GM21825 (cell line): Measurements from ENCODE around the gene AUTS2.
"Not testable (repeated sequence)": the region's sequence is repeated elsewhere in the genome, so short reads cannot be mapped to it uniquely, and the experiment has no call there.

Source experiments
- ATAC-seq: cut with Tn5 transposase; IDR thresholded peaks from one replicate; pipeline ENCODE4 v1.9.1; 2021; ENCODE audit warnings: mild to moderate bottlenecking, moderate library complexity; ENCODE audit not compliant: unreplicated experiment

The AUTS2 gene

DNA sequence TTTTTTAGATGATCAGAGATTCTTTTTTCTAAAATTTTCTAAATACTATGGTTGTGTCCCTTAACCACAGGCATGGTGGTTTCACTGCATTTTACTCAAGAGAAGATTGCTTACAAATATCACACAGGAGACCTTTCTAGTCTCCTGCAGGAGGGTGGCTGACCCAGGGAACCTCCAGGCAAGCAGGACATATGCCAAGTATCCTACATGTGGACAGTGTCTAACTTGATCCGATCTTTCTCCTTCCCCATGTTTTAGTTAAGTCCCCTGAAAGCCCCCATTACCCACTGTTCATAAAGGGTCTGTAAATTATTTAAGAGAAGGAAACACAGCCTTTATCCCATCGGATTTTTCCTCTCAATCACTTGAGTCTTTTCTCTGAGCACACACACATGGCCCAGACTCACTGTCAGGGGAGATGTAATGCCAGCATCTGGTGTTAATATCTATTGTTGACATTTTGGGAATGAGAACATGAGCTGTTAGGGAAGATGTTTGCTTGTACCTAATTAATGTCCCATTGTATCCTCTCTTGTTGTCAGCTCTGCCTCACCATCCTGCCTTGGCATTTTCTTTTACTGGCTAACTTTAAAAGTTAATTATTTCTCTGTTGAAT, 755.2 kb downstream of the AUTS2 start:
- no peak for ATAC-seq

DNA sequence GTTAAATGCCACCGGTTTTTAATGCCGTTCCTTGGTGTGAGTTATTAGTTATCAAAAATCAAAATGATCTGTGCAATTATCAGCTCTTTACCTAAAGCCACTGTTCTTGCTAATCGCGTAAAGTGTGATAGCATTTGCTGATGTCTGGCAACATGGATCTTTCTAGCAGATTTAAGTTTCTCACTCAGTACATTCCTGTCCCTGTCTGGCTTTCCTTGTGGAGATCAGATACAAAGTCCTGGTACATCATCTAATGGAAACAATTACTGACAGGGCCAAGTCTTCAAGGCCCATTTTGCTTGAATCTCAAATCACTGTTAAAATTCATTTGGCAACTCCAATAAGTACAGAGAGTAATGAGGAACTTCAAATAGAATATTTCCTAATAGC, 755.7 kb downstream of the AUTS2 start:
- ATAC-seq, result no peak

DNA sequence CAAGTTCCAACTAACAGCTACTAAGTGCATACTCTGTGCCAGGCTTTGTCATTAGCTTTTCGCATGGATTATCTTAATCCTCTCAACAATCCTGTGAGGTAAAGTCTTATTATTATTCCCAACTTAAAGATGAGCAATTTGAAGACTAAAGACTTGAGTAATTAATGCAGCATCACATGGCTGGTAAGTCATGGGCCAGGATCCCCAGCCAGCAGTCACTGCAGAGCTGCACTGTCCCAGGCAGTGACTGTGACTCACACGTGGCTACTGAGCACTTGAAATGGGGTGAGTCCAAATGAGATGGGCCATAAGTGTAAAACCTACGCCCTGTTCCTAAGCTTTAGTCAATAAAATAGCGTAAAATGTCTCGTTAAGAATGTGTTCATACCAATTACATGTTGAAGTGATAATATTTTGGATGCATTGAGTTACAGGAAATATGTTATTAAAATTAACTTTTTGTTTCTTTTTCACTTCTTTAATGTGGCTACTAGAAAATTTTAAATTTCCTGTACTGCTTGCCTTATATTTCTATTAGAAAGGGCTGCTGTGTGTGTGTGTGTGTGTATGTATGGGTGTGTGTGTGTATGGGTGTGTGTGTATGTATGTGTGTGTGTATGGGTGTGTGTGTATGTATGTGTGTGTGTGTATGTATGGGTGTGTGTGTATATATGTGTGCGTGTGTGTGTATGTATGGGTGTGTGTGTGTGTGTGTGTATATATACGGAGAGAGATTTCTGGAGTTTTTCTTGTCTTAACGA, 756.3 kb downstream of the AUTS2 start:
- no peak for ATAC-seq

DNA sequence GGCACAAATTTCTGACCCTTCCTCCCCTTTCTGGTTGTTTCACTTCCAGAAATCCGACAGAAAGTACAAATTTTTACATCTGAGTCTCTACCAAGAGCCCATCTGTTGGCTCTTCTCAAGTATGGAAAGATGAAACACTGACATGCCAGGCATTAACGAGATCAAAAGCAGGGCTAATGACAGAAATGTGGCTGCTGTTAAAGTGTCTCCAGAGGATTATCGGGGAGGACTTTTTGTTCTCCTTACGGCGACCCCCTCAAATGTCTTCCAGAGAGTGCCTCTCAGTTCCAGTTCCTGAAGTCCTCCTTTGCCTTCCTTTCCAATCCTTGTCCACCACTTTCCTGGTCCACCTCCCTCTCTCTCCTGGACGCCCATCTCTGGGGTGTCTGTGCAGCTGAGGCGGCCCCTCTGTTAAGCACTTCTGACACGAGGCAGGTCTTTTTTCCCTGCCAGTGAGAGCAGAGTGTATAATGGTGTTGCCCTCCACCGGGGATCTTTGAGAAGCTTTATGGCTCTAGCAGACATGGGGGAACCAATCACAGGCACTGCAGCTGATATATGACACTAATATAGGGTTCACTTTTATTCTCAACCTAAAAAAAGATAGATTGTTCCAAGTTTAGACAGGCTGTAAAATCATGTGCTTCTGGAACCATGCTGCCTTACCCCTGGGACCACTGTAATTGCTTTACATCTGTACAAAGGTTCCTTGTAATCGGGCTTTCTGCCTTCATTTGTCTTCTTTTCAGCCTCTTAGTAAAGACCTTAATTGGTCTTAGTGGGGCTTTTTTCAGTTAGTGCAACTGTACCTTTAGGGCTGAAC, 757.1 kb downstream of the AUTS2 start:
- ATAC-seq, result no peak

DNA sequence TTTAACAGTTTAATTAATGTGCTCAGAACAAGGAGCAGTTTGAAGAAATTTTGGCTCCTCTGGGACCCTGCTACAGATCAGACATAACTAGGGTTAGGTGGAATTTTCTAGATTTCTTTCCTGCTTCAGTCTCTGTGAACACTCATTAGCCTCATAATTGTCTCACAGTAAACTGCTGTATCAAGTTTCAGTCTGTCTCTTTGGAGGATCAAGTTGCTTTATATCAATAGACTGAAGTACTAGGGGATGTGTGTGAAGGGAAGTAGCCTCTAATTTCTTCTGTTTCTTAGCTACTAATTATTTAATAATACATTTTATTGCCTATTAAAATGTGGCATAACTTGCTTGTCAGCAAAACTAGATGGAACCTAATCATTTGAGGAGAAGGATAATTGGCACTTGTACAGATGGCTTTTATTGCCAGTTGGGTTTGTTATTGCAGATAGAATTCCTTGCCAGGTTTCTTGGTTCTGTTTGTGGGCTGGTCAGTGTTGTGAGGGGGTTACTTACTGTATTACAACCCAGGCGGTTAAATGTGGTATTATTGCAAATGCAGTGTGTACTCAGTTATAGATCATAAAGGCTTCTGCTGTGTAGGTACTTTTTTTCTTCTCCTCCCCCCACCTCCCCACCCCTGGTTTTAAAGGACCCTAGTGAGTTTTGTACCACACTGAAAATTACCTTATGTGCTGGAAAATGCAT, 758.0 kb downstream of the AUTS2 start:
- no peak for ATAC-seq

DNA sequence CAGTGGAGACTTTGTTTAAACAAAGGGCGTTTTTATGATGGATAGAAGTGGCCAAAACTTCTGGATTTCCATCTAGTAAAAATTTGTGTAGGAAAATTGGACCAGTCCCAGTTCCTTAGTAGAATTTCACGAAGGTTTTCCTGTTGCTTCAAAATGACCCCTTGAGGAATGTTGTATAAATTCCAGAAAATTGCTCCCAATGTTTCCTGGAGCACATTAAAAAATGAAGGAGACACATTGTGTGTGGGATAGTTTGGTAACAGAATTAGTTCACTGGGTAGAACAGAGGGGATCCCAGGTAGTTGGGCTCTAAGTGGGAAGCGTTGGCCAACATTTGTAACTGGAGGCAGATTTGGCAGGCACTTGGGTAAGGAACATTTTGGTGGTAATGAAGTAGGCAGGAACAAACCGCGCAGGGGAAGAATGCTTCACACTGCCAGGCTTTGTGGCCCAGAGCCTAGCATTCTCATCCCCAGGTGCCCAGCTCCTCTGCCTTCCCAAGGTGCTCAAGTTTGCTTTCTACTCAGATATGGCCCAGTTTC, 758.6 kb downstream of the AUTS2 start:
- ATAC-seq, result no peak

DNA sequence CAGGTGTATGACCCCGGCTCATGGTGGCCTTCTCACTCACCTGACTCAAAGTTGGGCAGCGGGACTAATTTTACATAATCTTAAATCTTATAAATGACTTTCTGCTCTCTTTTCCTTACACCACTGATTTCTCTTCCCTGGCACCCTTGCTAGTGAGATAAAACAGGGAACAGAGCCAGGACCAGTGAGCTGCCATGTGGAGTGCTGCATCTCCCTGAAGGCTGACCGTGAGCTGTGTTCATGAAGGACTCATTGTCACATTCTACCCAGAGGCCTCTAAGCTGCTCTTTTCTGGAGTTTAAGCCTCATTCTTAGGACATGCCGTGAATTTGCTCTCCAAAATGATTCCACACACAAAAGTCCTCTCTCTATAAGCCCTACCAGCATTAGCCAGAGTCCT, 762.3 kb downstream of the AUTS2 start:
- no peak for ATAC-seq

DNA sequence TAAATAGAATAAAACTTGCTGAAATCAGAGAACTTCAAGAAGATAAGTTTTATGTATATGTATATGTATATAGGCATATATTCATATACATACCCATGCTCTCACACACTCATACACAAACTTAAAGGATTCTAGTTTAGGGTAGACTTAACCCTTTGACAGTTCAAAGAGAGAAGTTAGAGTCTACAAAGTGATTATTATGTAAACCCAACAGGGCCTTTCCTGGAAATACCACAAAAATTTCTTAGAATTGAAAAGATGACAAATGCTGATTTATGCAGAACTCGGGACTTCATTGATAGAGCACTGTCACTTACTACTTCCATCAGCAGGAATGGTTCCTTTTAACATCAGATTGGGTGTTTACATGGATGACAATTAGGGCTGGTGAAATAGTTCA, 763.5 kb downstream of the AUTS2 start:
- ATAC-seq, result no peak

DNA sequence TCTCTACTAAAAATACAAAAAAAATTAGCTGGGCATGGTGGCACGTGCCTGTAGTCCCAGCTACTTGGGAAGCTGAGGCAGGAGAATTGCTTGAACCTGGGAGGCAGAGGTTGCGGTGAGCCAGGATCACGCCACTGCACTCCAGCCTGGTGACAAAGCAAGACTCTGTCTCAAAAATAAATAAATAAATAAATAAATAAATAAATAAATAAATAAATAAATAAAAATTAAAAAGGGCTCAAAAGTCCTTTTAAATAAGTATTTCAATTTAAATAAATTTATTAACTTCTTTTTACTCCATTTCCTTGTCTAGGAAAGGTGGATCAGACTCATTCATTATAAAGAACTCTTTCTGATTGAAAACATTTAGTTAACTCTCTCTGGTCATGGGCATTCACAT, 766.1 kb downstream of the AUTS2 start:
- not testable (repeated sequence) for ATAC-seq

DNA sequence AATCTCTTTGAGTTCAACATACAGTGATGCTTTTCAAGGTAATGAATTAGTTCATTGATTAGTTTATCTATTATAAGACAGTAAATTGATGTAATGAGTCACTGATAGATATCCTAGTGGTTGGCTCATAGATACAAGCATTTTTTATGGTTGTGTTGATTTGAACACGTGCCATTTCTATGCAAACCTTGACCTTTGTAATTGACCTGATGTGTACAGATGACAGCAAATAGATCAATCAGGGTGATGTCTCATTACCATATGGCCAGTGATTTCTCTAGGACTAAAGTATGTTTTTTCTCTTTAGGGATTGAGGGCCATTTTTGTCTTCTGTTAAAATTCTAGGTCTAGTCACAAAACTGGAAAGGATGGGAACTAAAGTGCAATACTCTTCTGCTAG, 773.4 kb downstream of the AUTS2 start:
- no peak for ATAC-seq

DNA sequence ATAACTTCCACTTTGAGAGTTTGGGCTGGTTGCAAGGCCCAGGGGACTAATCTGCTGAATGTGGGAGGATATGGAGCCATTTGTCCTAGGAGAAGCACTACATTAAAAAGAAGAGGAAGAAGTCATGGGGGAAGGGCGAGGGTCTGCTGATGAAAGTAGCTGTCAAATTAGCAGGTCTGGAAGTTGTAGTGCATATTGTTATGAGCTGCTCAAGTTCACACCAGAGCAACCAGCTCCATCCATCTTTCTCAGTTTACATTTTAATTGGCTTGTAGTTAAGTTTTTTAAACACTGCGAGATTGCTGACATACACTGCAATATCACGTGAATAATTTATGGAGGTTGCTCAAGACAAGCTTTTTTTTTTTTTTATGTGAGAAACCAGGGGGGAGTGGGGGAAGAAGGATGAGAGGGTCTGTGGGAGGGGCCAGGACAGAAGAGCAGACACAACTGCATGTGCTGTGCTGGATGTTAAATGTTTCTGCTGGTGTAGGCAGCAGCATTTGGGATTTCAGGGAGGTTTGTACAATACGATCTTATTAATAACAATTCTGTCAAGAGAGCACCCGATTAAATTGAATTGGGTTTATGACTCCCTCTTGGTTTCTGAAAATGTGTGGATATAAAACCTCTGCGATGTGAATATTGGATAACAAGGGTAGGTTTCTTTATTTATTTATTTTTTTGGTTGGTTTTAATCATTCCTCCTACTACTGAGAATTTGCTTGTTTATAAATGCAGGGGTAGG, 774.7 kb downstream of the AUTS2 start:
- no peak for ATAC-seq

DNA sequence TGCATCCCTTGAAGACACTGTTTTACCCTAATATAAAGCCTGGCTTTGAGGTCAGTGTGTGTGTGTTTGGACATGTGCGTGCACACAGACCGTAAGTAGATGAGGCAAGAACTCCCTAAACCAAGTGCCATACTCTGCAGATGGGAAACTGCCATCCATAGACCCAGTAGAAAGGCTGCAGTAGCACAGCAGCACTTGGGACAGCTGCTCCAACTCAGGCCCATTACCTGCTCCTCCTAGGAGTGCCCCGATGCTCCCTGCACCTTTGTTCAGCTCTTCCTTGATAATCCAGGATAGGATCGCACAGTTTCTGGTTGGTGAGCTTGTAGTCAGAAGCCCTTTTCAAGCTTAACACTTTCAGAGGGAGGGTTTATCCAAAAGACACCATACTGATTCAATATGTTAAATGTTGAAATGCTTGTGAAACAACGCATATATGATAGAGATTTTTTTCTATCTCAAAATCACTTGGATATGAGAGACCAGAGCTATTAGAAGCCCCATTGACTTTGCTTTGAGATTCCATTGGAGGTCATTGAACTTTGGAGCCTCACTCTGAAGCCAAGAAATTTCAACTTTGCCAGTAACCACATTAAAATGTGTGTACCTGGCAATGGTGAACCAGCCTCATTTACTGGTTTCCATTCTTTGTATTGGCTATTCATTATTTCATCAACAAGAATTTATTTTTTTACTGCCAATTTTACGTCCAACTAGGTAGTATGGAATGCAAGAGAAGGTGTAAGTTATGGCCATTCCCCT, 776.7 kb downstream of the AUTS2 start:
- ATAC-seq, result no peak

DNA sequence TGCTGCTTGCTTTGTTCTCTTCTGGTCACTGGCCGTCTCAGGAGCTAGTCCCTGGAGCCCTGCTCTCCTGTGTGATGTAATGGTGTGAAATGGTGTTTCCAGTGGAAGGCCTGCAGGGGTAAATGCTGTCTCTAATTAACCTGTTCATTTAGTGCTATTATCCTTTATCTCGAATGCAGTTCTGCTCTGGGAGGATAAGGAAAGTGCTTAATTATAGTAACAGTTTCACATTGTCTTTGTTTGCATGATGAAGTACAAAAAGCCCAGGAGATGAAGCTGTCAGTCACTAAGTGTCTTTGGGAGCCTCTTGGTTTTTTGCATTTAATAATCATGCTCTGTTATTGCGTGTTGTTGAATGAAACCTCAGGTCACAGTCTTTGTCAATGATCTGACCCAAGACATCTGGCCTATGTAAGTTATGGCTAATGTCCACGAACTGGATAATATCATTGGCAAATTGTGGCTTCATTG, 778.3 kb downstream of the AUTS2 start:
- no peak for ATAC-seq

DNA sequence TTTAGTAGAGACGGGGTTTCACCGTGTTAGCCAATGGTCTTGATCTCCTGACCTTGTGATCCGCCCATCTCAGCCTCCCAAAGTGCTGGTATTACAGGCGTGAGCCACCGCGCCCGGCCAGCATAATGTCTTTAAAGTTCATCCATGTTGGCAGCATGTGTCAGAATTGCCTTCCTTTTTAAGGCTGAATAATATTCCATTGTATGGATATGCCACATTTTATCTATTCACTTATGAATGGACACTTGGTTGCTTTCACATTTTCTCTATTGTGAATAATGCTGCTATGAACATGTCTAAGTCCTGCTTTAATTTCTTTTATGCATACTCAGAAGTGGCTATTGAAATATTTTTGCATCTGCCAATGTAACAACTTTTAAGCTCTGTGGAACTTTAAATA, 779.7 kb downstream of the AUTS2 start:
- no peak for ATAC-seq

DNA sequence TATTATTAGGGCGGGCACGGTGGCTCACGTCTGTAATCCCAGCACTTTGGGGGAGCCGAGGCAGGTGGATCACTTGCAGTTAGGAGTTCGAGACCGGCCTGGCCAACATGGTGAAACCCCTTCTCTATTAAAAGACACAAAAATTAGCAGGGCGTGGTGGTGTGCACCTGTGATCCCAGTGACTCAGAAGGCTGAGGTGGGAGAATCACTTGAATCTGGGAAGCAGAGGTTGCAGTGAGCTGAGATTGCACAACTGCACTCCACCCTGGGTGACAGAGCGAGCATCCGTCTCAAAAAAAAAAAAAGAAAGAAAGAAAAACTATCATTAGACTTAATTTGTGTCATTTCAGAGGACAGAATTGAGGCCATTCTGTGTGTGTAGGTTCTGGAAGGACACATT, 780.9 kb downstream of the AUTS2 start:
- ATAC-seq, result no peak

DNA sequence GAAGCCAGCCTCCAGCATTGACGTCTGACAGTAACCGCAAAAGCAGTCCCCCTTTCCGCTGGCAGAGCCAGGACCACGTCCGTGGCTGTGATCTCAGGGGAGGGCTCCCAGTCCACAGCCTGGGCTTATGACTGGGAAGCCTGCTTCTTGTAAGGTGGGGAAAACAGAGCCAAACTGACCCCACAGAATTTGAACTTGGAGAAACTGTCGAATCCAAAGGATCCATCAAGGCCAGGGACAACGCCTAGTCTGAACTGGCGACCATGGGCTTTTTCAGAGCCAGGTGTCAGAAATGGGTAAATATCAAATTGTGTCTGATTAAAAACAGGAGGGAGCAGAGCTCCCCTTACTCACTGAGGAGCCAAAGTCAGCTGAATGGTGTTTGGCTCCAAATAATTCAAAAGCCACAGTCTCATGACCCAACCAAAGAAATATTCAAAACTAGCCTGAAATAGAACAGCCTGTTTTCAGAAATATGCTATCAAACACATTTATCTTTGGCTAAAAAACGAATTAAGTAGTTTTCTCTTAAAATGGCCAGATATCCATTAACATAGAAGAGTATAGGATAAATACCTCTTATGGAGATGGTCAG, 782.2 kb downstream of the AUTS2 start:
- ATAC-seq, result no peak

DNA sequence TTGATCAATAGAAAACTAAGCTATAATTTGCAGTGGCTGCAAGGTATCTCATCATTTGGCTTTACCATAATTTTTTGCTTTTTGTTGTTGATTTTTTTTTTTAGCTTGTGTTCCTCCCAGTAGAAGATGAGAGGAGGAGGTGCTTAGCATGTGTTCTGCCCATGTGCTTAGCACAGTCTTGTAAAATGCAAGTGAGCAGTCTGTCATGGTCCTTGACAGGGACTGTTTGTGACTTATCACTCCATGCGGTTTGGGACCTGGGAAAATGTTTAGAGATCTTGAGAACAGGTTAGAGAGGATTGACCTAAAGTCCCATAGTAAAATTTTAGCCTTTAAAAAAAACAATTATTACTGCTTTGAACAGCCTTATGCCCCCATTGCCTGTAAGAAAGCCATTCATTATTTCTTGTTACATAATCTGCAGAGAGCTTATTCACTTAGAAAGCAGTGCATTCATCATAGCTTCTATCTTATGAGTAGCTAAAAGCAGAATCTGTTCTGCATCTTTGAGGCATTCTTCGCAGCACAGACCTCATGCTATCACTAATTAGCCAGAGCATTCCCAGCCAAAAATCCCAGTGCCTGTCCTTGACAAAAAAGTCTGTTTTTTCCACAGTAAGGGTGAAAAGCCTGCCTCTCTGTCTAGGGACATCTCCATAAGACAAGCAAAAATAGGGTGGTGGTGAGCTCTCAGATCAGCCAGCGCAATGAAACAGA, 784.9 kb downstream of the AUTS2 start:
- no peak for ATAC-seq

DNA sequence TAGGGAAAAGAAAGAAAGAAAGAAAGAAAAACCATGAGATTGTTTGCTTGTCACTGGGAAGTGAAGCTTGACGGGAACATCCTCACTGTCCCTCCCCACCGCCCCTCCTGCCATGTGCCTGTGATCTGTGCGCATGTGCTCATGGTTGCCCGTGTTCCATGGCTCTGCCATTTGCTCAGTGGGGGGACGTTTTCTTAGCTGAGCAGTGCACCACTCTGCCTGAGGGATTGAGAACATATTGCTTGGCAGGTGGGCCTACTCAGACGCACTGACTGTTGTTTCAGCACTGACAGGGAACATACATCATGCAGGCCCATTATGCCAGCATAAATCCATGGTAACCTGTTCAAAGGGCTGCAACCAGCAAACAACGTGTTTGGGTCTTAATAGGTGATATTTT, 785.7 kb downstream of the AUTS2 start:
- no peak for ATAC-seq
